Activated CD4-positive, CD25-positive, alpha-beta regulatory T cell treated with anti-CD3 and anti-CD28 coated beads, Interleukin-2, amount 50 U/mL, for 72 hours (primary cell): Measurements from ENCODE around the gene PIK3R6.
A peak's percentile ranks its signal among the peaks of the same experiment; 100 is the strongest.

Experiments
- DNase-seq: peaks from one replicate; pipeline ENCODE4 v3.0.0; 2021

PIK3R6 gene

GRCh38 chr17:8894202-8894671, 26.8 kb upstream of the PIK3R6 start:
- no peak for DNase-seq

- no peak for DNase-seq
Measured at GRCh38 chr17:8893621-8894201, 26.2 kb upstream of the PIK3R6 start.

- DNase-seq, result no peak
Measured at GRCh38 chr17:8893059-8893458, 25.6 kb upstream of the PIK3R6 start.

GRCh38 chr17:8892338-8892690, 24.8 kb upstream of the PIK3R6 start:
- no peak for DNase-seq

GRCh38 chr17:8890671-8891070, 23.2 kb upstream of the PIK3R6 start:
- DNase-seq, result no peak

GRCh38 chr17:8889458-8890210, 22.2 kb upstream of the PIK3R6 start:
- DNase-seq, result no peak

GRCh38 chr17:8888704-8889302, 21.3 kb upstream of the PIK3R6 start:
- DNase-seq, result no peak

GRCh38 chr17:8887834-8888703, 20.6 kb upstream of the PIK3R6 start:
- no peak for DNase-seq

- DNase-seq, result no peak
Measured at GRCh38 chr17:8887301-8887700, 19.8 kb upstream of the PIK3R6 start.

GRCh38 chr17:8885967-8886684, 18.7 kb upstream of the PIK3R6 start:
- no peak for DNase-seq

GRCh38 chr17:8885163-8885966, 17.9 kb upstream of the PIK3R6 start:
- peak; percentile 52 for DNase-seq

GRCh38 chr17:8884336-8884990, 17.0 kb upstream of the PIK3R6 start:
- no peak for DNase-seq

- no peak for DNase-seq
Measured at GRCh38 chr17:8883353-8883752, 15.9 kb upstream of the PIK3R6 start.

- no peak for DNase-seq
Measured at GRCh38 chr17:8881606-8882005, 14.1 kb upstream of the PIK3R6 start.

GRCh38 chr17:8880466-8880865, 13.0 kb upstream of the PIK3R6 start:
- DNase-seq, result no peak

- DNase-seq, result no peak
Measured at GRCh38 chr17:8879410-8879809, 11.9 kb upstream of the PIK3R6 start.

- DNase-seq, result no peak
Measured at GRCh38 chr17:8877984-8878383, 10.5 kb upstream of the PIK3R6 start.

- no peak for DNase-seq
Measured at GRCh38 chr17:8875957-8876356, 8.5 kb upstream of the PIK3R6 start.

- DNase-seq, result no peak
Measured at GRCh38 chr17:8875436-8875835, 8.0 kb upstream of the PIK3R6 start.

GRCh38 chr17:8873801-8874715, 6.6 kb upstream of the PIK3R6 start:
- no peak for DNase-seq
